NCI-H2171 treated with DMSO at 0.1 percent for 48 hours (cell line): ENCODE measurements around the gene ARHGEF4.

Source experiments
- DNase-seq: peaks from one replicate; lab custom pipeline; 2025; lab: John Stamatoyannopoulos, UW

ARHGEF4 gene

DNA sequence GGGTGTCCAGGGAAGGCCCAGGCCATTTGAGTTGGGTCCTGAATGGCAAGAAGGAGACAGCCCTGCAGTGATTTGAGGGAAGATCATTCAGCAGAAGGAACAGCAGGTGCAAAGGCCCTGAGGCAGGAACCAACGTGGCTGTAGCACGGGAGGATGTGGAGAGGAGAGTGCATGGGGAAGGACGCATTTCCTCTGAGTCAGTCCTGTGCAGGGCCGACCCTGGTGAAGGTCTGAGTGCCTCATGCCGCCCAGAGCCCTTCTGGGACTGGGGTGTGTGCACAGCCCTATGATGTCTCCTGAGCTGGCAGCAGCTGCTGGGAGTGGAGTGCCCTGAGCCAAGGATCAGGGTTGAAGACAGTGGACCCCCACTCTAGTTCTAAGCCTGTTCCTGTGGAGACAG is 17.9 kb upstream of the ARHGEF4 start:
- no peak for DNase-seq

- no peak for DNase-seq
These were observed 17.5 kb upstream of the ARHGEF4 start for GRCh38 chr2:130819226-130819607.

DNA sequence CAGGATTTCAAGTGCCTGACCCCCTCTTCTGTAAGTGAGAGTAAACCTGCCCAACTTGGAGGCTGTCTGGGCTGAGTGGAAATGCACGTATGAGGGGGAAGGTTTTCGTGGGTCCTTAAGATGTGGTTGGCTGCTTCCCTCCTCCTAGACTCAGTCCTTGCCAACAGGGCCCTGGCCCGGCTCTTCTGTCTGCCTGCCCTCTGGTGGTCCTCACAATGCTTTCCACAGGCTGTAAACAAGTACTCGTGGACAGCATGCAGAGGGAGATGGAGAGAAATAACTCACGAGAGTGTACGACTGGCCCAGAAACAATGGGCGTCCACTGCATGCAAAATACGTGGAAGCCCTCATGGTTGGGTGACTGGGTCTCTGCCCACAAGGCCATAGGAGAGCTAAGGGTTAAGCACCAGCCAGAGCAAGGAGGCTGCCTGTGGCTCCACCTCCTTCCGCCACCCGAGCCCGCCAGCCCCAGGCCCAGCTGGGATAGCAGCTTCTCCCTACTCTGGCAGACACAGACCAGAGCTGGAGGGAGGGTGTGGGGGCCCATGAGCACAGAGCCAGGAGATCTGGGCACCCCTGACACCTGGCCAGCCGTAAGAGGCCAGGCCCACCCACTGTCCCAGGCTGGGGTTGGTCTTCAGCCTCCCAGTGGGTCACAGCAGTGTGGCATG is 17.0 kb upstream of the ARHGEF4 start:
- DNase-seq = peak; percentile 67

DNA sequence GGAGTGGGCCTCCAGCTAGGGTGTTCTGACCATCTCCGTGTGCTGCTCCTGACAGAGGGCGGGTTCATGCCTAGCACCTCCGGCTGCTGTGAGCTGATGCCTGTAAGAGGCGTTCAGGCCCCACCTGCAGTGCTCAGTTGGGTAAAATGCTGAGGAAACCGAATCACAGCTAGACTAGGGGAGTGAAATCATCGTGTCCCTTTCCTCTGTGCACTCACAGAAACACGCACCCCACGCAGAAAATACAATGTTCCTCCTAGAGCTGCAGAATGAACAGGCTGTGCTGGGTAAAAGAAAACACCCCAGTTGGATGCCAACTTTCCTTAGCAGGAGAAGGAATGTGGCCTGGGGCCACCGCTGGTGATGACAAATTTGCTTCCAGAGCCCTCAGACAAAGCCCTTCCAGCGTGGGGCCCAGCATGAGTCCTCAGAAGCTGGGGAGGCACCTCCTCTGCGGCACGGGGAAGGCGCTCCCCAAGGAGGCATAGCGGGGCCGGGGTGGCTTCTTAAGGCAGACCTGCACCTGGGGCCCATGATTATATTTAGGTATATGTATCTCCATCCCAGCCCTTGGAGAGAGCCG is 16.3 kb upstream of the ARHGEF4 start:
- DNase-seq = peak; percentile 50

DNA sequence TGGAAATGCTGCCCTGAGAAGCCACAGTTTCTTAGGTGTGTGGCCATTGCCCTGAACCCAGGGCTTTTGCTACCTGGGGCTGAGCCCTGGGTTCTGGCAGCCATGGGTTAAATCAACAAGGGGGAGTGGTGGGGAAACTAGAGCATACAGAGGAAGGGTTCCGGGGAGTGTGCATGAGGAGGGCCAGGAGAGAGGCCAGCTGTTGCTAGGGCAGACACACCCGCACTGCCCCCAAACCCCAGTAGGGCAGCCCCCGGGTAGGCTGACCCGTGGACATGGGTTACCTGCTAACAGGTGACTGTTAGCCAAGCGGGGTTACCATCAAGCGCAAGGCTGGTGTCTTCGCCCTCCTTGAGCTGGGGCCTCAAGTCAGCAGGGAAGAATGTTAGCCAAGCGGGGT is 14.8 kb upstream of the ARHGEF4 start:
- DNase-seq = no peak

DNA sequence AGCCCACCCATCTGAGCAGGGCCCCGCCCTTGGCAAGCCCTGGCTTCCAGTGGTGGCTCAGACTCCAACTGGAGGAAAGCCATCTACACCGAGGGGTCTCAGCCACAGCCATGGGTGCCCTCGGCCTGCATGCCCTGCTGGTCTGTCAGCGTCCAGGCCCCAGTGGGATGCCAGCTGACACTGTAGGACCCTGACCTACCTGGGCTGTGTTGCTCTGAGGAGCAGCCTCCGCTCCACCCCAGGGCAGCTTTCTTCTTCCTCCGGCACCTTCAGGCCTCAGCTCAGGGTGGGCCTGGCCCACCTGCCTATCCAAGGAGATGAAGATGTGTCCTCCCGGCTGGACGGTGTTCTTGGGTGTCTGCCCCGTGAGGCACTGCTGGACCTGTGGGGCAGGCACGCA is 13.9 kb upstream of the ARHGEF4 start:
- DNase-seq = no peak

GRCh38 chr2:130823171-130823885 is 13.4 kb upstream of the ARHGEF4 start:
- DNase-seq = no peak

DNA sequence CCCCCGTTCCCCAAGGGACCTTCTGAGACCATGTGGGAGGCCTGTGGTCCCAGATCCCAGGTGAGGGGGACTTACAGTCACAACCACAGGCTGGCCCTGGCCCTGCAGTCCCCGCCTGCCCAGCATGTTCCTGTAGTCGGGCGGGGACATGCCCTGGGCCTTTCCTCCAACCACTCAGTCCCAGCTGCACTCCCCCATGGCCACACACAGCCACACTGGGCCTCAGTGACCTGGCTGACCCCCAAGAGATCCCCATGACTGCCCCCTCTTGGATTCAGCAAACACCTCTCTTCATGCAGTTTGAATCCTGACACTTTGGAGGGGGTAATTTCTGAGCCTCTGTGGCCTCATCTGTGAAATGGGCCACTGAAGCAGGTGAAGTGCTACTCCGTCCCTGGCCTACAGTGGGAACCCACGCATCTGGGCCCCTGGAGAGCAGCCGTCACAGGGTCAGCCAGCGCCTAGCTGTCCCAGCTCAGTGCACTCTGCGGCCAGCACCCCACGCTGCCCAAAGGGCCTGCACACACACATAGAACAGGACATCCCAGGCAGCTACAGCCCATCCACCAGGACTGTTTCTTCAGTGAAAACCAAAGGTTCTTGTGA is 12.7 kb upstream of the ARHGEF4 start:
- no peak for DNase-seq

- no peak for DNase-seq
These were observed 12.1 kb upstream of the ARHGEF4 start for GRCh38 chr2:130824492-130825061.

DNA sequence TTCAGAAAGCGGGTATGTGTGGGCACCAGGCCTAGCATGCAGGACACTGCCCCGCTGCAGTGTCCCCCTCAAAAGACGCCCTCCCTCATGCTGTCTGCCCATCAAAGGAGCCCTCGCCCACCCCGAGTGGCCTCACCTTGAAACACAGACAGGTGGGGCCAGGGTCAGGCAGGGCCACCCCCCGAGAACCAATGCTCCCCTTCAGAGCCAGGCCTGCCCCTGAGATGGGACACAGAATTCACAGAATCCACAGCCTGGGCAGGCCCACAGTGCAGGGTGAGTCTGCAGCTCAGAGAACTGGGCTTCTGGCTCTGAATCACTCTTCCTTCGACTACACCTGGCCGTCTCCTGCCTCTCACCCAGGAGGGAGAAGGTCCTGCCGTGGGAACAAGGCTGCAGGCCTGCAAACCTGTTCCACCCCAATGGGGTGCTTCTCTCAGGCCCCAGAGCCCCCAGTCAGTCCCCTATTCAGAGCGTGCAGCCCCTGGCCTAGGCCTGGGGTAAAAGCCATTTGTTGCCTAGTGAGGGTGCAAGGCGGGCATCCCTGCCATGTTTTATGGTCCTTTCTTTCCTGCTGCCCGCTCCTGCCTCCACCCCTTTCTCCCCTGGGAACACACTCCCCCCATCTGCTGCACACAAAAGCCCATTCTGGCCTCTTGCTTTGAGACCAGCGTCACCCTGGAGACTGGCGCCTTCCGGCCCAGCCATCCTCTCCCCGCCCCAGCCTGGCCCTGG is 11.3 kb upstream of the ARHGEF4 start:
- DNase-seq = no peak

- no peak for DNase-seq
These were observed 10.8 kb upstream of the ARHGEF4 start for GRCh38 chr2:130825966-130826253.

GRCh38 chr2:130826419-130826818 is 10.3 kb upstream of the ARHGEF4 start:
- DNase-seq = no peak

DNA sequence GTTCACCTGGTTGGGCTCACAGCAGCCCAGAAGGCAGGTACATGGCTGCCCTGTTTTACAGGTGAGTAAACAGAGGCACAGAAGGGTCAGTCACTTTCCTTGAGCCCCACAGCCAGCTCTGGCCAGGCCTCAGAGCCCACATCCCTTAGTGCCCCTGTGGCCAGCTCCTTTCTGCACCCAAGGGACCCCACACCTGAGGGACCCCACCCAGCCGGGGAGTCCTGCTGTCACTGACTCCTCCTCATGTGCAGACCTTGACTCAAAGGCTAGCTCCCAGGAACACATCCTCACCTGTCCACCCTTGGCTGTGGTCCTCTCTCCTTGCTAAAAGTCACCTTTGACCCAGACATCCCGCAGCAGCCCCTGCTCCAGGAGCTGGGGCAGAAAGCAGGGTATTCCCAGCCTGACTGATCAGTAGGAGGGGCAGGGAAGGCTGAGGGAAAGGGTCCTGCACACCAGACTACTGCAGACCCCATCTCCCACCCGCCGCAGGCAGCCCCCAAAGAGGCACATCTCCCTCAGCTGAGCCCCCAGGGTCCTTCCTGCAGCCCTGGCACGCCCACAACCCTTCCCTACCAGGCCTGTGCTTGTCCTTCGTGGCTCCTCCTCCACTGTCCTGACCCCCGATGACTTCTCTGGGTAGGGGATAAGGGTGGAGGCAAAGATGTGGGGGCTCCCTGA is 9.8 kb upstream of the ARHGEF4 start:
- no peak for DNase-seq

DNA sequence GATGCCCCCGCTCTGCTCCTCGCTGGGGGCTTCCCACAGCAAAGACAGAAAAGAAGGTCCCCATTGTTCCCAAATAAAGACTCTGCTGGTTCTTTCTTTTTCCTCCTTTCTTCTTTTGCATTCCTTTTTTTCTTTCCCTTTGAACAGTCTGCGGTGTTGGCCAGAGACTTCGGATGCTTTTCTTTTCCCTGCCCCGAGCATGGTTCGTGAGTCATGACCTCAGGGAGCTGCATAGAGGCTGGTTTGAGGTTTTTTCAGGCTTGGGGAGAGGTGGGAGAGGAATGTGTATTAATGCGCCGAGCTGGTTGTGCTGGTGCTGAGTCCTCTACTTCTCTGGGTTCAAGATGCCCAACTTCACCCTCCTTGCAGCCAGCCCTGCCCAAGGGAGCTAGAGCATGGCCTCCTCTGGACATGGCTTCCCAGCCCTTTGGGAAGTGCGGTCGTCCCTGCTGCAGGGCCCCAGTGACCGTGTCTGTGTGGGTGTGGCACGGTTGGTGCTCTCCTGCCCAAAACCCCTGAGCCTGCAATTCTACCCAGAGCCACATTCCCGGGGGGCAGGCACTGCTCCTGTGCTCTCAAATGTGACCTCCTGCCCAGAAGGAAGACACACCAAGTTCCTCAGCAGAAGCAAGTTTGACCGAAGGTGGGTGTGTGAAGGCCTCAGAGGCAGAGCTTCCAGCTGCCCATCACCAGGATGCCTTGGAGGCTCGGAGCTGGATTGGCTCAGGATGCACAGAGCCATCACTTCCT is 9.0 kb upstream of the ARHGEF4 start:
- DNase-seq = no peak

- DNase-seq = no peak
These were observed 8.3 kb upstream of the ARHGEF4 start for GRCh38 chr2:130828461-130828860.

GRCh38 chr2:130829015-130829414 is 7.7 kb upstream of the ARHGEF4 start:
- DNase-seq = no peak

DNA sequence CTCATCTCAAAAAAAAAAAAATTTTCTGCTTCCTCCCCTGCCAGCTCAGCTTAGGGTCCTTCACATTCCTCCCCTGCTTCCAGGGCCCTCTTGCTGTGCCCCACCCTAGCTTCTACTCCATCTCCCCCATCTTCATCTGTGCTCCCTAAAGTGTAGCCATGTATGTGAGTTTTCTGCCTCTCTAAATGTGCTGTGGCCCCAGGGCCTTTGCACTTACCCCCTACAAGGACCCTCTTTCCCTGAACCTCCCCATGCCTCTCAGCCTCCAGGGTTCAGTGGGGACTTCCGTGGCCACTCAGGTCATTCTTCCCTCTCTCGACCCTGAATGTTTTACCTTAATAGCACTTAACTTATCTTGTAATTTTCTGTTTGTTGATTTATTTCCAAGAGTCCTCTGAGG is 6.2 kb upstream of the ARHGEF4 start:
- no peak for DNase-seq

DNA sequence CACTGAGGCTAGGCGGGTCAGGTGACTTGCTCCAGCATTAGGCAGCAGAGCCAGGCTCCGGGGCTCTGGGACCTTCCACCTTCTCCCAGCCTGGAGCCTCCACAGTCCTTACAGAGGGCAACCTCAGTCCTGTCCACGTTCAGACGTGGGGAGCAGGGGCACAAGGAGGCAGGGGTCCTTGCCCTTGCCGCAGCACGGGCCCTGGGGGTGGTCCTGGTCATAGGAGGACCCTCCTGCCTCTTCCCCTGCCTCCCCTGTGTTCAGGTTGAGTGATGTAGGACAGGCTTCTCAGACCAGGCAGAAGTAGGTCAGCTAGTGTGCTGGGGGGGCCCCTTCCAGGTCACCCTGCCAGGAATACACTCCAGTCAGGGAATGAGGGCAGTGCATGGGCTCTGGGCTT is 5.4 kb upstream of the ARHGEF4 start:
- no peak for DNase-seq

GRCh38 chr2:130832296-130832940 is 4.3 kb upstream of the ARHGEF4 start:
- DNase-seq = peak; percentile 49
